Activated gamma-delta T cell treated with Interleukin-2 at 50 U/mL for 16 hours (primary cell): ENCODE measurements around the gene CAMSAP2.

Experiments
- DNase-seq: peaks from one replicate; pipeline ENCODE4 v3.0.0-alpha.2; 2020

The CAMSAP2 gene

GRCh38 chr1:200887036-200887435 is 148.3 kb downstream of the CAMSAP2 start:
- DNase-seq = no peak

DNA sequence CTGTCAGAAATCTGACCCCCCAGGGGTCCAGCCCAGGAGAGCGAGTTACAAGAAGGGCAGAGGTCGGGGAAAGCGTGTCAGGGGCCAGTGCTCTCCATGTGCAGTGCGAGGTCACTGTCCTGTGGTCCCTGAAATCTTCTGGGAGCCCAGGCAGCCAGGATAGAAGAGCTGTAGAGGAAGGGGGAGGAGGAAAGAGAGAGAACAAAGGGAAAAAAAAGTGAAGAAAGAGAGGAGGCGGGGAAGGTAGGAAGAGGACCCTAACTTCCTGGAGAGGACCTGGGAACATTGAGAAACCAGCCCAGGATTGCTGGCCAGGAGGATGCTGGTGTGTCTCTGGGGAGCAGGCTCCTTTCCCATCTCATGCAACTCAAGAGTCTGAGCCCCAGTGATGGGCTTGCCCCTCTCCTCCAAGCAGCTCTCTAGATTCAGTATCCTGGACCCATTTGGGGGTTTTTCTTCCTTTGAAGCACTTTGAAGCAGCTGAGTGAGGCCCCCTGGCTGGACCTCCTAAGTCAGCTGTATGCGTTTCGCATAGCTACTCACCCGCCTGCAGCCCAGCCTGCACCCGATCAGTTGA is 149.2 kb downstream of the CAMSAP2 start:
- DNase-seq = no peak

GRCh38 chr1:200888349-200888838 is 149.7 kb downstream of the CAMSAP2 start:
- peak; percentile 66 for DNase-seq

DNA sequence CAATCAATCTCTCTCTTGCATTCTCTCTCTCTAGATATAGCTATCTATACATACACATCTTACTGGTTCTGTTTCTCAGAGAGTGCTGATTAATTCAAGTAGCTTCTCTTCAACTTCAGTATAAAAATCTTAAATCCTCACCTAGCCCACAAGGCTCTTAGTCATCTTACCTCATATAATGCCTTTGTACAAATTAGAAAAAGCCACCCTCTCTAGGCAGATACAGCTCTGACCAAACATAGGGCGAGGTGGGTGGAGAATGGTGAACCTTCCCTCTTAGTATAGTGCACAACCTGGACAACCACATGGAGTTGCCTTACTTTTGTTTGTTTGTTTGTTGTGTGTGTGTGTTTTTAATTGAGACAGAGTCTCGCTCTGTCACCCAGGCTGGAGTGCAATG is 150.9 kb downstream of the CAMSAP2 start:
- DNase-seq = no peak

DNA sequence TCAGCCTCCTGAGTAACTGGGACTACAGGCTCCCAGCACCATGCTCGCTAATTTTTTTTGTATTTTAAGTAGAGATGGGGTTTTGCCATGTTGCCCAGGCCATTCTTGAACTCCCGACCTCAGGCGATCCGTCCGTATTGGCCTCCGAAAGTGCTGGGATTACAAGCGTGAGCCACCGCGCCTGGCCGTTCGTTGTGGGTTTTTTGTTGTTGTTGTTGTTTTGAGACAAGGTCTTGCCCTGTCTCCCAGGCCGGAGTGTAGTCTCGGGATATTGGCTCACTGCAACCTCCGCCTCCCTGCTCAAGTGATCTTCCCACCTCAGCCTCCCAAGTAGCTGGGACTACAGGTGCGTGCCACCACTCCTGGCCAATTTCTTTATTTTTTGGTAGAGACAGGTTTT is 151.3 kb downstream of the CAMSAP2 start:
- DNase-seq = no peak

DNA sequence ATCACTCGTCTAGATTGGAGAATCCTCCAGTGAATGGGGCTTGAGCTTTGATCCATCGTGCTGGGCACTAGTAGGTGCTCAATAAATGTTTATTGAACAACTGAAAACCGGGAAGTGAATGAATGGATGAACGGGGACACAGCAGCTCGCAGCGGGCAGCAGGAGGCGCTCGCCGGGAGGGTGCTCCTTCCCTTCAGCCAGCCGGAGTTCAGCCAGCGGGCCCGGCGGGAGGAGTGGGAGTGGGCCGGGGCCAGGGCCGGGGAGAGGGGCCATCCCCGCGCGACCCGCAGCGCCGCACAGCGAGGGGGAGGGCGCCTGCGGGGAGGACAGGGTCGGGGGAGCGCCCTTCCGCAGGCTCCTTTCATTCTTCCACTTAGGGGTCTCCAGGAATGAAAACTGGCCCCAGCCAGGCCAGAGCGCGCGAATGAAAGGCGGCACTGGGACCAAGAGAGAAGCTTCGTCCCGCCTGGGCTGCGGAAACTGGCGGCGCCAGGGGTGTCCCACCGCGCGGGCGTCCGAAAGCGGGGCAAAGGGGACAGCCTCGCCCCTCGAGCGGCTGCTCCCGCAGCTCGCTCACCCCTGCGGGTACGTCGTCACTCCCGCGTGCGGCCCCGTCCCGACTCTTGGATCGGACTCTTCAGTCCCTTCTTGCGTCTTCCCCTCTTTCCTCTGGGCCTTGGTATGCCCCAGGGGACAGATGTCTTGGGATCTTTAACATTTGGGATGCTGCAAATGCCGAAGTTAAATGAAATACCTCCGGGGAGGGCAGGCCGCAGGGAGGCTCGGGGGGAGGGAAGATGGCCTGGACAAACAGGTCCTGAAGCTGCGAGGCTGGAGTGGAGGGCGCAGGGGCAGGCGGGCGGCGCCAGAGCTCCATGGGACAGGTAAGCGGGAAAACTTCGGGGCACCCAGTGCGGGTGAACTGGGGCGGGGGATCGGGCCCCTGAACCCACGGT is 152.4 kb downstream of the CAMSAP2 start:
- no peak for DNase-seq

- DNase-seq = no peak
Measured at GRCh38 chr1:200891774-200892157, 153.1 kb downstream of the CAMSAP2 start.

- DNase-seq = no peak
Measured at GRCh38 chr1:200892546-200892945, 153.9 kb downstream of the CAMSAP2 start.

DNA sequence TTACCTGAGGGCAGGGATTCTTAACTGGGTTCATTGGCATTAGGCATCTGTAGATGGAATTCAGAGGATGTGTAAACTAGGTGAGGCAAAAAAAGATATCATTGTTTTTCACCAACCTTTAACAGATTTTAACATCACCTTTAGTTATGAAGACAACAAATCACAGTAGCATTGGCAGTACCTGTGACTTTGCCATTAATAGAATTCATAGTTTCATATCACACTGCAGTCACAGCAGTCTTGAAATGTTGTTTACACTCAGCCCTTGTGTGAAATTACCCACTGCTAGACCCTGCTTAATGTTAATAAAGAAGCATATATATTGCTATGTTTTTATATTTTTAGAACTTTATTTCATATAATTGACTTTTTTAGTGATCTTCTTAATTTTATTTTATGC is 154.3 kb downstream of the CAMSAP2 start:
- no peak for DNase-seq

GRCh38 chr1:200893411-200893901 is 154.8 kb downstream of the CAMSAP2 start:
- no peak for DNase-seq

DNA sequence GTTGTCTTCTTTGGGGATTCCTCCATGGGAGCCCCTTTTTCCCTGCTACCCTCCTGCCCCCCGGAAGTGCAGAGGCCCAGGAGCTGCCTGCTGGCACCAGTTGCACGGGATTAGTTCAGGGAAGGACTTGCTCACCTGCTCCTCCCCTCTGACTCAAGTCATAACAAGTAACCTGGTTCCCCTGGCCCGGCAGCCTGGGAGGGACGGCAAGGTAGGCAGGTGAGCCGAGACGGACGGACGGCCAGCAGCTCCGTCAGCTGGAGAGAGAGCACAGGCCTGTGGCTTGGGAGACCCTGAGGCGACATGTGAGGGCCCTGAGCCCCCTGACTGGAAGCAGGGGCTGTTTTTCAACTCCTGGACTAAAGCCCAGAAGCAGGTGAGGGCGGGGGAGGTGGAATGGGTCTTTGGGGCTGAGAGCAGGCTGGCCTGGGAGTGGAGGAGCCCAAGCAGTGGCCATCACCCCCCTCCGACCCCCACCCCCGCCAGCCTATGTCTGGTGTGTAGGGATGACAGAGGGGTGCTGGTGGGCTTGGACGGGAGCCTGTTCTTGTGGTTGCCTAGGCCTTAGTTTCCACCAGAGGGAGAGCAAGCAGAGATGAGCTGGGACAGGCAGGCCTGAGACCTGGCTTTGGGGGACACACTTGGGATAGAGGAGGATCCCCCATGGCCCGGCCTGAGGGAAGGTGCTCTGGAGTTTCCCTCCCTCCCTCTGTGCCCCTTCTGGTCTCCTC is 156.2 kb downstream of the CAMSAP2 start, which contains the start of gene INAVA:
Gene INAVA, plus strand, starts transcription at position 189 of the 731 bp plus-strand sequence. CDS start 3,501 bp downstream, outside the sequence.
- no peak for DNase-seq

- no peak for DNase-seq
Measured at GRCh38 chr1:200895443-200895789, 156.7 kb downstream of the CAMSAP2 start.

DNA sequence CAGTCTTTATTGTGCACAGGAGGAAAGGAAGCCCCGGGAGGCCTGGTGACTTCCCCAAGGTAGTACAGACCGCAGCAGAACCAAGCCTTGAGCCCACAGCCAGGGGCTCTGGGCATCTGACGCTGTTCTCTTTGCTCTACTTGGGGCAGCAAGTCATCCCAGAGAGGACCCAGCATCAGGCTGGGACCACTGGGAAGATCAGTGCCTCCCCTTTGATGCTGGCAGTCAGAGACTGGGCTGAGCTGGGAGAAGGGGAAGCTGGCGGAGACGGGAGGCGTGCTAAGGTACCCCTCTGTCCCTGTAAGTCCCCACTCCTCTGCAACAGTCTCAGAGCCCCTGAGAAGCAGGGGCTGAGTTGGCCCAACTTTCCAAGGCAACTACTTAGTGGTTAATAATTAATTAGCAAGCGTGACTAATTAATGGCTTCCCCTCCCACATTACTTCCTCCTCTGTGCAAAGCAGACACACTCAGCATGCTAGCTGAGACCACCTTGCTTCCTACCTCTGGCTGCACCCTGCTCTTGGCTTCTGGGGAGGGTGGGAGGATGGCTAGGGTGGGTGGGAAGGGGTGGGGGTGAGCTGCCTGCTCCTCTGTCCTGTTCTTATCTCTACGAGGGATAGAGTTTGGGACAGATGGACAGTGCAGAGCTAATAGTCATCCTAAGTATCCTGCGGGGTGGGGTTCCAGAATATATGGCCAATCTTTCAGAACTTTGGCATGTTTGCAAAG is 157.3 kb downstream of the CAMSAP2 start:
- DNase-seq = no peak

- DNase-seq = no peak
Measured at GRCh38 chr1:200896531-200897196, 158.0 kb downstream of the CAMSAP2 start.

- no peak for DNase-seq
Measured at GRCh38 chr1:200897259-200897658, 158.6 kb downstream of the CAMSAP2 start.

DNA sequence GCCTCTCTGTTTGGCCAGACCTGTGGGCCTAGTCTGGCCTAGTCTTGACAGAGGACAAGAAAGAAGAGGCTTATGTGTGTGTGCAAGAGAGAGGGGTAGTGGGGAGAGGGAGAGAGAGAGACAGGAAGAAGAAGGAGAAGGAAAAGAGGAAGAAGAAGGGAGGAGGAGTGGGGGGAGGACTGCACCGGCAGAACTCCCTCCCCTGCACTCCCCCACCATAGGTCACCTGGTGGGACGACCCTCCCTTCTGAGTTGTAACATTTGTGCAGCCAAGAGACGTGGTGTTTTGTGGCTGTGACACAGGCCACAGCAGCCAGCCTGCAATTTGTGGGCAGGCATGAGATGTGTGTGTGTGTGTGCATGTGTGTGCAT is 160.3 kb downstream of the CAMSAP2 start:
- DNase-seq = no peak

GRCh38 chr1:200899451-200899915 is 160.8 kb downstream of the CAMSAP2 start:
- DNase-seq = no peak

DNA sequence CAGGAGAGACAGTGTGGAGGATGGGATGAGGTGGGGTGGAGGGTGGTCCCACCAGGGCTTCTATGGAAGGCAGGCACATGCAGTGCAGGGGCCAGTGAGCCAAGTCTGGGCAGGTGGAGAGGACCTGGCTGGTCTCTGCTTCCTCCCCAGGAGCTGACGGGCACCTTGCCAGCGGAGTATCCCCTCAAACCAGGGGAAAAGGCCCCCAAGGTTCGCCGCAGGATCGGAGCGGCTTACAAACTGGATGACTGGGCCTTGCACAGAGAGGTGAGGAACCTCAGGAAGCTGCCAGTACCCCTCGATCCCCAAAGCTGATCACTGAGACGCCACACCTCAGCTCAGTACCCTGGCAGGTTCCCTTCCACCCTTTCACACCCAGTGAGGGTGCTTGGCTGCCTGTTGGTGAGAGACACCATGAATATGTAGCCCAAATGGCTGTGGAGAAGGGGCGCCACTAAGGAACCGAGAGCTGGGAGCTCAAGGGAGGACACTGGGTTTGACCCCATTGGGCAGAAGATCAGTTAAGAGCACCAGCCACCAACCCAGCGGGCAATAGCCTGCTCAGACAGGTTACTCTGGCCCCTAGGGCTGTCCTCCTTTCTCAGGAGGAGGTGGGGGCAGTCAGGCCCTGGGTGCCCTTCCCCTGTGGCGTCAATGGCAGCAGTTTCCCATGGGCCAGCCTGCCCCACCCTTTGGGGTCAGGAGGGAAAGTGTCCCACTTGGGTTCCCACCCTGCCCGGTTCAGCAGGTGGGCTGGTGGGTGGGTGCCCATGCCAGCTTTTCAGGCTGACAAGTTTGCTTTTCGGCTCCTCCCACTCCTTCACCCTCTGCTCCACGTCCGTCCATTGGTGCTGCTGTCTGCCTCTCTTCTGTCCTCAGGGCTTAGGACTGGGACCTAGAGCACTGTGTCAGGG is 161.5 kb downstream of the CAMSAP2 start:
- no peak for DNase-seq

DNA sequence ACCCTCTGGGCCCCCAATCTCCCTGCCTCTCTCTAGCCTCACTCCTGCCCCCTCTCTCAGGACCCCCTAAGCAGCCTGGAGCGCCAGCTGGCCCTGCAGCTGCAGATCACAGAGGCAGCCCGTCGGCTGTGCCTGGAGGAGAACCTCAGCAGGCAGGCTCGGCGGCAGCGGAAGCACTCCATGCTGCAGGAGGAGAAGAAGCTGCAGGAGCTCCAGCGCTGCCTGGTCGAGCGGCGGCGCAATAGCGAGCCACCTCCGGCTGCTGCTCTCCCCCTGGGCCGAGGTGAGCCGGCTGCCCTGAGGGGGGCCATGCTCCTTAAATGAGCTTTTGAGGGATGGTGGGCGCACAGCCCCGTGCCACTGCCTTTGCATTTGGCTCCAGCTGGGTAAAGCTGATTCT is 162.2 kb downstream of the CAMSAP2 start:
- no peak for DNase-seq

GRCh38 chr1:200901350-200901749 is 162.7 kb downstream of the CAMSAP2 start:
- DNase-seq = no peak
